Panc1 (cell line): ENCODE measurements around the gene WDR20. TPM values are rescaled to one million over a fixed set of nuclear protein-coding genes. Genes with fewer than 3 reads are reported as not detected.

Experiments
- ATAC-seq: fragments of 200-7000 bp; cut with Tn5 transposase; 2 replicates; pipeline ENCODE4 v1.9.1; 2020; ENCODE audit warnings: mild to moderate bottlenecking, moderate library complexity
- BruUV-seq: library from RNA; stranded (reverse); fragments of 400-500 nt; replicated peaks from 2 replicates; lab custom pipeline; 2021; lab: Mats Ljungman, UMichigan
- CTCF ChIA-PET: fragments of 300-600 bp; sonication (Branson Sonifier 250); formaldehyde crosslinking; loops from one replicate; lab custom pipeline; 2022; ENCODE audit warnings: antibody characterized with exemption; lab: Charles Lee
- POLR2A ChIA-PET: fragments of 300-600 bp; sonication (Branson Sonifier 250); formaldehyde crosslinking; loops from one replicate; lab custom pipeline; 2022; ENCODE audit warnings: antibody characterized with exemption; lab: Charles Lee
- DNase-seq: peaks from one replicate; pipeline ENCODE4 v3.0.0-alpha.2; 2010; ENCODE audit warnings: low read depth, low spot score
- H3K27ac ChIP-seq: 2 replicates; pipeline ENCODE4 v1.5.1; 2011; ENCODE audit warnings: mild to moderate bottlenecking, low read length, inconsistent platforms
- H3K27me3 ChIP-seq: fragments of 200-500 bp; sonication (Bioruptor generic); 2 replicates; pipeline ENCODE4 v1.6.0; 2014; ENCODE audit warnings: low read length, inconsistent platforms; ENCODE audit not compliant: control insufficient read depth, insufficient read depth
- H3K36me3 ChIP-seq: fragments of 200-500 bp; sonication (Bioruptor generic); 2 replicates; pipeline ENCODE4 v1.5.1; 2014; ENCODE audit warnings: inconsistent platforms, mild to moderate bottlenecking, low read length, moderate library complexity; ENCODE audit not compliant: control insufficient read depth, insufficient read depth
- H3K4me1 ChIP-seq: 2 replicates; pipeline ENCODE4 v1.5.1; 2011; ENCODE audit warnings: inconsistent platforms, mild to moderate bottlenecking, low read length, moderate library complexity; ENCODE audit not compliant: control insufficient read depth, insufficient read depth
- H3K4me3 ChIP-seq, 2 experiments: 2 replicates each; pipeline ENCODE4 v1.5.1; 2011 to 2012; ENCODE audit warnings: low read depth in 2 of 2, low read length in 2 of 2, mild to moderate bottlenecking in 2 of 2, inconsistent platforms in 1 of 2, moderate library complexity in 1 of 2
- H3K9me3 ChIP-seq: fragments of 200-500 bp; sonication (Bioruptor generic); 2 replicates; pipeline ENCODE4 v1.5.1; 2014; ENCODE audit warnings: low read depth, mild to moderate bottlenecking, inconsistent platforms, low read length, moderate library complexity; ENCODE audit not compliant: control insufficient read depth, insufficient read depth
- POLR2AphosphoS5 ChIP-seq: IDR thresholded peaks from 2 replicates; pipeline ENCODE4 v1.6.1; 2012; ENCODE audit warnings: mild to moderate bottlenecking, low read depth, low read length, moderate library complexity
- SIN3A ChIP-seq: IDR thresholded peaks from 2 replicates; pipeline ENCODE4 v1.6.1; 2012; ENCODE audit warnings: low read depth, mild to moderate bottlenecking, low read length, moderate library complexity, borderline replicate concordance; ENCODE audit not compliant: insufficient read depth
- TCF7L2 ChIP-seq: IDR thresholded peaks from 2 replicates; pipeline ENCODE4 v1.6.1; 2011; ENCODE audit warnings: mild to moderate bottlenecking, low read depth, low read length, inconsistent platforms
- in situ Hi-C: cut with HindIII; loops from 2 replicates; pipeline ENCODE4 v1.10.0; 2016; ENCODE audit warnings: low sequenced_read_pairs, low pct_unique_long_range_greater_than_20kb
- intact Hi-C: fragments of 100-400 bp; cut with micrococcal nuclease; formaldehyde crosslinking; loops from one replicate; pipeline ENCODE4 v1.10.0; 2022; ENCODE audit not compliant: unreplicated experiment
- total RNA-seq: library from RNA; stranded (reverse); gene quantifications from one replicate; pipeline ENCODE4 v1.2.1, GENCODE V29; 2021; ENCODE audit not compliant: unreplicated experiment
- TF ChIP-seq, protein P1 (sequence below), 2 experiments: IDR thresholded peaks; 2 replicates each; pipeline ENCODE4 v1.6.1; 2011 to 2012; ENCODE audit warnings: low read depth in 2 of 2, control low read depth in 1 of 2, low read length in 1 of 2, mild to moderate bottlenecking in 1 of 2, moderate library complexity in 1 of 2; ENCODE audit not compliant: insufficient read depth in 1 of 2
- TF ChIP-seq, protein P2 (sequence below): fragments of 450-650 bp; IDR thresholded peaks from 2 replicates; pipeline ENCODE4 v1.5.1; 2017; ENCODE audit warnings: mild to moderate bottlenecking

WDR20 gene
- total RNA-seq, 1 experiment from 2014 or later = 20.2 TPM

DNA sequence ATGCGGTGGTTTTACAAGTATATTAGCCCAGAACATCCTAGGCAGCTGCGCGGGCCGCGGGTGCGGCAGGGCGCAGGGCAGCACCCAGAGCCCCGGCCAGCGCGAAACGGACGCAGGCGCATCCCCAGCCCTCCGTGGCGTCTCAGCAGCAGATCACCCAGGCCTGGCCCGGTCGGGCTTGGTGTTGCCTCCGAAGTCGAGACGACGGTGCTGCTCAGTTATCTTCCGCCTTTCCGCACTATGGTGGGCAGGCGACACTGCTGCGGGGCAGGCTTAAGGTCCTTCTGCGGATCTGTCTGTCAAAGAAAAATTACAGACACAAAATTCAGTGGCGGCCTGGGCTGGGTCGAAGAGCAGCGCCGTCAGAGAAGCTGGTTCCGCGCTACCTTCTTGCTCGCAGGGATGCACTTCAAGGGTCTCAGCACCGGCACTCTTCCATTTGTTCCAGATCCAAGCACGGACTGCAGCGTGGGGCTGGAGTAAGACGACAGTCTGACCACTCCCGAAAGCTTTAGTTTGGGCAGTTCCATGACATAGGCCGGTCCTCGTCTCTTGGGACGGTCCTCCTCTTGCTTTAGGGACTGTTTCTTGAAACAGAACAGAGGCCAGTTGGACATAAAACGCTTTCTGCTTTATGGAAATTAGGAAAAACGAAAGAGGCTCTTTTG is 89.5 kb downstream of the WDR20 start:
- in situ Hi-C loops (no loop called here), intact Hi-C loops (no loop called here)
- no peak for TF ChIP-seq POLR2AphosphoS5
- no peaks in the 10 kb centered on the region for H3K9me3 ChIP-seq
- CTCF ChIA-PET = no interaction called here
- H3K36me3 ChIP-seq = no peaks in the 10 kb centered on the region
- ATAC-seq = no peak
- H3K4me1 ChIP-seq = no peaks in the 10 kb centered on the region
- no peak overlapping the region for H3K4me3 ChIP-seq
- POLR2A ChIA-PET = no interaction called here
- BruUV-seq = no TSS peak
- H3K27ac ChIP-seq = no peak overlapping the region
- no peaks in the 10 kb centered on the region for H3K27me3 ChIP-seq
- DNase-seq = no peak

DNA sequence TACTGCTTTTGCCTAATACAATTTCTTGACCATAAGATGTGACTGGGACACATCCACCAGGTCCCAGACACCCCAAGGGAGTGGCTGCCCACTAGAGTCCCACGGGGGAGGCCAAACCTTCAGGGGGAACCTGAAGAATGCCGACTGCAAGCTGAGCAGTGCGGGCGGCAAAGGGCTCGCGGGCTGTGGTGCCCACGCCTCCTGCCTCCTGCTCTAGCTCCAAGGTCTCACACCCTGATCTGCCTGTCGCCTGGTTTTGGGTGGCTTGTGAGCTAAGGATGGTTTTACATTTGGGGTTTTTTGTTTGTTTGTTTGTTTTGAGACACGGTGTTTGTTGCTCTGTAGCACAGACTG is 90.0 kb downstream of the WDR20 start:
- BruUV-seq = no TSS peak
- Histone ChIP-seq H3K4me3 (no peak overlapping the region), H3K9me3 (no peaks in the 10 kb centered on the region), H3K27ac (no peak overlapping the region), H3K27me3 (no peaks in the 10 kb centered on the region), H3K4me1 (no peaks in the 10 kb centered on the region), H3K36me3 (no peaks in the 10 kb centered on the region)
- ChIA-PET POLR2A (no interaction called here), CTCF (no interaction called here)
- intact Hi-C loops = no loop called here
- TF ChIP-seq TCF7L2 = no peak
- DNase-seq (no peak), ATAC-seq (no peak)
- in situ Hi-C loops = no loop called here

DNA sequence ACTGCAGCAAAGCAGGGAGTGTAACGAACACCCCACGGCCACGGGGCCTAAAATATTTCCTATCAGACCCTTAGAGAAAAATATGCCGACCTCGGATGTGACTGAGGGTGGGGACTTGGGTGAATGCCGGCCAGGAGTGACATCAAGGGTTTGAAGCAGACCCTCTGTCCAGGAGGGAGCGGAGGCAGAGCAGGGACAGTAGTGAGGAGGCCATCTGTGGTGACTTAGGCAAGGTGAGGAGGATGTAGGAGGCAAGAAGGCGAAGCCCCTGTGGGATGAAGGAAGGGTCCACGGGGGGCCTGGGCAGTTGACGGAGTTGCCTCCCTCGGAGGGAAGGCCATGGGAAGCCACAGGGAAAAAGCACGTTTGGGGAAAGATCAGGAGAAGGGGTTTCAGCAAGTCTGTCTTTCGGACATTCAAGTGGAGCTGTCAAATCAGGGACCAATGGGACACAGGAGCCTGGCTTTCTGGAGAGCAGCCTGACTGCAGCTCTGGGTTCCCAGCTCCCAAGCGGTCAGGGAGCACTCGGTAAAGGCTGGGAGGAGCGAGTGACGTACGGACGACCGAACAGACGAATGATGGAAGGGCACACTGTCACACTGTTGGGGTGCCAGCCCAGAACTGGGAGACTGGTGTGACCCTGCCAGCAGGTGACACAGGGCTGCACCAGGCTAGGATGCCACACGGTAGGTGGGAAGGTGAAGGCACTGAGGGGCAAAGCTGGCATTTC is 90.9 kb downstream of the WDR20 start:
- no peaks in the 10 kb centered on the region for H3K9me3 ChIP-seq
- POLR2A ChIA-PET = no interaction called here
- no peaks in the 10 kb centered on the region for H3K27me3 ChIP-seq
- in situ Hi-C loops (no loop called here), intact Hi-C loops (no loop called here)
- CTCF ChIA-PET = no interaction called here
- H3K4me3 ChIP-seq = no peak overlapping the region
- BruUV-seq = no TSS peak
- no peak for DNase-seq
- ATAC-seq = no peak
- no peaks in the 10 kb centered on the region for H3K36me3 ChIP-seq
- TF ChIP-seq POLR2AphosphoS5 (no peak), SIN3A (no peak), TCF7L2 (no peak)
- TF ChIP-seq, protein P1, sequence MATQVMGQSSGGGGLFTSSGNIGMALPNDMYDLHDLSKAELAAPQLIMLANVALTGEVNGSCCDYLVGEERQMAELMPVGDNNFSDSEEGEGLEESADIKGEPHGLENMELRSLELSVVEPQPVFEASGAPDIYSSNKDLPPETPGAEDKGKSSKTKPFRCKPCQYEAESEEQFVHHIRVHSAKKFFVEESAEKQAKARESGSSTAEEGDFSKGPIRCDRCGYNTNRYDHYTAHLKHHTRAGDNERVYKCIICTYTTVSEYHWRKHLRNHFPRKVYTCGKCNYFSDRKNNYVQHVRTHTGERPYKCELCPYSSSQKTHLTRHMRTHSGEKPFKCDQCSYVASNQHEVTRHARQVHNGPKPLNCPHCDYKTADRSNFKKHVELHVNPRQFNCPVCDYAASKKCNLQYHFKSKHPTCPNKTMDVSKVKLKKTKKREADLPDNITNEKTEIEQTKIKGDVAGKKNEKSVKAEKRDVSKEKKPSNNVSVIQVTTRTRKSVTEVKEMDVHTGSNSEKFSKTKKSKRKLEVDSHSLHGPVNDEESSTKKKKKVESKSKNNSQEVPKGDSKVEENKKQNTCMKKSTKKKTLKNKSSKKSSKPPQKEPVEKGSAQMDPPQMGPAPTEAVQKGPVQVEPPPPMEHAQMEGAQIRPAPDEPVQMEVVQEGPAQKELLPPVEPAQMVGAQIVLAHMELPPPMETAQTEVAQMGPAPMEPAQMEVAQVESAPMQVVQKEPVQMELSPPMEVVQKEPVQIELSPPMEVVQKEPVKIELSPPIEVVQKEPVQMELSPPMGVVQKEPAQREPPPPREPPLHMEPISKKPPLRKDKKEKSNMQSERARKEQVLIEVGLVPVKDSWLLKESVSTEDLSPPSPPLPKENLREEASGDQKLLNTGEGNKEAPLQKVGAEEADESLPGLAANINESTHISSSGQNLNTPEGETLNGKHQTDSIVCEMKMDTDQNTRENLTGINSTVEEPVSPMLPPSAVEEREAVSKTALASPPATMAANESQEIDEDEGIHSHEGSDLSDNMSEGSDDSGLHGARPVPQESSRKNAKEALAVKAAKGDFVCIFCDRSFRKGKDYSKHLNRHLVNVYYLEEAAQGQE (IDR thresholded peaks at IDR 0.05; ENCODE audit: insufficient read depth in 1 of 2, low read depth in 2 of 2, low read length in 1 of 2) = no peak
- TF ChIP-seq, protein P2, sequence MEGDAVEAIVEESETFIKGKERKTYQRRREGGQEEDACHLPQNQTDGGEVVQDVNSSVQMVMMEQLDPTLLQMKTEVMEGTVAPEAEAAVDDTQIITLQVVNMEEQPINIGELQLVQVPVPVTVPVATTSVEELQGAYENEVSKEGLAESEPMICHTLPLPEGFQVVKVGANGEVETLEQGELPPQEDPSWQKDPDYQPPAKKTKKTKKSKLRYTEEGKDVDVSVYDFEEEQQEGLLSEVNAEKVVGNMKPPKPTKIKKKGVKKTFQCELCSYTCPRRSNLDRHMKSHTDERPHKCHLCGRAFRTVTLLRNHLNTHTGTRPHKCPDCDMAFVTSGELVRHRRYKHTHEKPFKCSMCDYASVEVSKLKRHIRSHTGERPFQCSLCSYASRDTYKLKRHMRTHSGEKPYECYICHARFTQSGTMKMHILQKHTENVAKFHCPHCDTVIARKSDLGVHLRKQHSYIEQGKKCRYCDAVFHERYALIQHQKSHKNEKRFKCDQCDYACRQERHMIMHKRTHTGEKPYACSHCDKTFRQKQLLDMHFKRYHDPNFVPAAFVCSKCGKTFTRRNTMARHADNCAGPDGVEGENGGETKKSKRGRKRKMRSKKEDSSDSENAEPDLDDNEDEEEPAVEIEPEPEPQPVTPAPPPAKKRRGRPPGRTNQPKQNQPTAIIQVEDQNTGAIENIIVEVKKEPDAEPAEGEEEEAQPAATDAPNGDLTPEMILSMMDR = no peak
- H3K27ac ChIP-seq = no peak overlapping the region
- H3K4me1 ChIP-seq = no peaks in the 10 kb centered on the region; the same call in none of the 2 replicates
